Nephron (organoid): ENCODE results near the gene OR1N1.

Experiments used
- H3K27ac Mint-ChIP-seq, 3 experiments: 2 replicates each; pipeline ENCODE4 v1.8.0; 2020; ENCODE audit warnings: mixed read lengths in 3 of 3, mild to moderate bottlenecking in 2 of 3, moderate library complexity in 1 of 3
- H3K27me3 Mint-ChIP-seq: 2 replicates; pipeline ENCODE4 v1.8.0; 2021; ENCODE audit warnings: low read depth, mild to moderate bottlenecking, moderate library complexity, mixed read lengths
- H3K36me3 Mint-ChIP-seq: 2 replicates; pipeline ENCODE4 v1.8.0; 2020; ENCODE audit warnings: low read depth, mixed read lengths
- H3K4me1 Mint-ChIP-seq: 2 replicates; pipeline ENCODE4 v1.8.0; 2020; ENCODE audit warnings: mixed read lengths
- H3K4me3 Mint-ChIP-seq, 3 experiments: 2 replicates each; pipeline ENCODE4 v1.8.0; 2020; ENCODE audit warnings: mild to moderate bottlenecking in 3 of 3, mixed read lengths in 3 of 3, moderate library complexity in 2 of 3
- H3K9me3 Mint-ChIP-seq: 2 replicates; pipeline ENCODE4 v1.8.0; 2020; ENCODE audit warnings: mixed read lengths
- CTCF ChIP-seq, 3 experiments: fragments of 200-600 bp; sonication (generic); IDR thresholded peaks; one replicate each; pipeline ENCODE4 v1.5.0; 2021; ENCODE audit warnings: antibody characterized with exemption in 3 of 3; ENCODE audit not compliant: unreplicated experiment in 3 of 3

The OR1N1 gene

GRCh38 chr9:122527193-122527592 lies at the start of gene OR1N1:
OR1N1 (minus strand) TSS chr9:122527293; CDS start chr9:122527293, 0 bp downstream.
- Mint-ChIP-seq H3K36me3 (no peaks in the 10 kb centered on the region), H3K27ac (no peak within 1 kb of the TSS), H3K4me1 (no peaks in the 10 kb centered on the region), H3K9me3 (no peaks in the 10 kb centered on the region), H3K4me3 (no peak within 1 kb of the TSS), H3K27me3 (peaks cover 4% of the 10 kb centered on the region)
- no peak for TF ChIP-seq CTCF (IDR thresholded peaks at IDR 0.05; ENCODE audit: unreplicated experiment in 3 of 3)

GRCh38 chr9:122572456-122572855 lies 45.4 kb upstream of the OR1N1 start:
- Mint-ChIP-seq H3K4me1 (no peaks in the 10 kb centered on the region), H3K27me3 (peaks cover 5% of the 10 kb centered on the region), H3K27ac (no peak overlapping the region), H3K9me3 (peaks cover 12% of the 10 kb centered on the region), H3K4me3 (no peak overlapping the region), H3K36me3 (no peaks in the 10 kb centered on the region)
- TF ChIP-seq CTCF (IDR thresholded peaks at IDR 0.05; ENCODE audit: unreplicated experiment in 3 of 3): no peak

- no peak for TF ChIP-seq CTCF (IDR thresholded peaks at IDR 0.05; ENCODE audit: unreplicated experiment in 3 of 3)
- H3K9me3 Mint-ChIP-seq: peaks cover 7% of the 10 kb centered on the region
- no peak overlapping the region for H3K4me3 Mint-ChIP-seq
- no peak overlapping the region for H3K27ac Mint-ChIP-seq
- no peaks in the 10 kb centered on the region for H3K36me3 Mint-ChIP-seq
- no peaks in the 10 kb centered on the region for H3K4me1 Mint-ChIP-seq
- peaks cover 5% of the 10 kb centered on the region for H3K27me3 Mint-ChIP-seq
Measured at GRCh38 chr9:122567901-122568300, 40.8 kb upstream of the OR1N1 start.

- no peak overlapping the region for H3K27ac Mint-ChIP-seq
- peaks cover 14% of the 10 kb centered on the region for H3K9me3 Mint-ChIP-seq
- no peak overlapping the region for H3K4me3 Mint-ChIP-seq
- H3K27me3 Mint-ChIP-seq: no peaks in the 10 kb centered on the region
- H3K36me3 Mint-ChIP-seq: no peaks in the 10 kb centered on the region
- no peaks in the 10 kb centered on the region for H3K4me1 Mint-ChIP-seq
- no peak for TF ChIP-seq CTCF (IDR thresholded peaks at IDR 0.05; ENCODE audit: unreplicated experiment in 3 of 3)
Measured at GRCh38 chr9:122562134-122562760, 35.2 kb upstream of the OR1N1 start.

- Mint-ChIP-seq H3K27me3 (no peaks in the 10 kb centered on the region), H3K27ac (no peak overlapping the region), H3K36me3 (no peaks in the 10 kb centered on the region), H3K9me3 (peaks cover 14% of the 10 kb centered on the region), H3K4me1 (no peaks in the 10 kb centered on the region), H3K4me3 (no peak overlapping the region)
- TF ChIP-seq CTCF (IDR thresholded peaks at IDR 0.05; ENCODE audit: unreplicated experiment in 3 of 3): no peak
Measured at GRCh38 chr9:122561446-122561845, 34.4 kb upstream of the OR1N1 start.

GRCh38 chr9:122552812-122553211 lies 25.7 kb upstream of the OR1N1 start, which contains the start of gene OR1N2:
OR1N2 (plus strand) TSS chr9:122553112; CDS start chr9:122553212, 100 bp downstream.
- H3K27me3 Mint-ChIP-seq: peaks cover 16% of the 10 kb centered on the region
- no peaks in the 10 kb centered on the region for H3K36me3 Mint-ChIP-seq
- H3K4me1 Mint-ChIP-seq: no peaks in the 10 kb centered on the region
- peaks cover 4% of the 10 kb centered on the region for H3K9me3 Mint-ChIP-seq
- H3K4me3 Mint-ChIP-seq: no peak within 1 kb of the TSS
- no peak for TF ChIP-seq CTCF (IDR thresholded peaks at IDR 0.05; ENCODE audit: unreplicated experiment in 3 of 3)
- H3K27ac Mint-ChIP-seq: no peak within 1 kb of the TSS
